T-cell (primary cell): Measurements from ENCODE around the gene DHX38. TPM values are rescaled to one million over a fixed set of nuclear protein-coding genes. Genes with fewer than 3 reads are reported as not detected.

Experiments
- ATAC-seq, 4 experiments: fragments of 200-7000 bp in 3 of 4; fragments of 150-1000 bp in 1 of 4; cut with Tn5 transposase; replicated peaks in 1 of 4; 1 replicate in 3 of 4; 2 replicates in 1 of 4; pipeline ENCODE4 v1.10.0; 2021; ENCODE audit warnings: moderate library complexity in 3 of 4, mild to moderate bottlenecking in 2 of 4, moderate number of reproducible peaks in 1 of 4
- CTCF ChIA-PET, 2 donors: fragments of 300-600 bp; sonication (Branson Sonifier 250); formaldehyde crosslinking; loops; one replicate each; lab custom pipeline; 2022; ENCODE audit warnings: antibody characterized with exemption in 2 of 2; lab: Charles Lee
- POLR2A ChIA-PET, 2 donors: fragments of 300-600 bp; sonication (Branson Sonifier 250); formaldehyde crosslinking; loops; one replicate each; lab custom pipeline; 2022; ENCODE audit warnings: antibody characterized with exemption in 2 of 2; lab: Charles Lee
- DNase-seq, 35 experiments: peaks; one replicate each; pipeline versions ENCODE4 v3.0.0 to v3.0.0-alpha.2; 2013 to 2023
- H3K27ac ChIP-seq: one replicate; pipeline ENCODE4 v1.5.1; 2013; ENCODE audit warnings: low read length
- H3K27me3 ChIP-seq, 2 experiments: replicated peaks in 1 of 2; 1 replicate in 1 of 2; 2 replicates in 1 of 2; pipeline versions ENCODE4 v1.6.1 to v1.7.0; 2013; ENCODE audit warnings: low read length in 1 of 2, mixed read lengths in 1 of 2; ENCODE audit not compliant: control insufficient read depth in 2 of 2, insufficient read depth in 2 of 2; ENCODE audit errors: extremely low read depth in 1 of 2
- H3K36me3 ChIP-seq, 2 donors: 1 replicate in 1 of 2; 2 replicates in 1 of 2; pipeline versions ENCODE4 v1.6.1 to v1.7.0; 2013; ENCODE audit warnings: low read length in 1 of 2; ENCODE audit not compliant: control insufficient read depth in 2 of 2, insufficient read depth in 1 of 2; ENCODE audit errors: extremely low read depth in 1 of 2
- H3K4me1 ChIP-seq, 2 experiments: 1 replicate in 1 of 2; 2 replicates in 1 of 2; pipeline versions ENCODE4 v1.6.1 to v1.7.0; 2013; ENCODE audit warnings: low read length in 2 of 2, mixed read lengths in 1 of 2; ENCODE audit not compliant: insufficient read depth in 2 of 2, control insufficient read depth in 1 of 2; ENCODE audit errors: extremely low read depth in 1 of 2
- H3K4me3 ChIP-seq, 2 donors: 1 replicate in 1 of 2; 2 replicates in 1 of 2; pipeline versions ENCODE4 v1.5.1 to v1.7.0; 2013; ENCODE audit warnings: mild to moderate bottlenecking in 2 of 2, low read length in 1 of 2, moderate library complexity in 1 of 2; ENCODE audit not compliant: control insufficient read depth in 1 of 2; ENCODE audit errors: extremely low read depth in 1 of 2
- H3K9me3 ChIP-seq: 2 replicates; pipeline ENCODE4 v1.7.0; 2013
- H3K27ac Mint-ChIP-seq, 2 donors: one replicate each; pipeline ENCODE4 v1.8.0; 2020 to 2021; ENCODE audit warnings: mild to moderate bottlenecking in 2 of 2, mixed read lengths in 2 of 2
- H3K27me3 Mint-ChIP-seq, 2 donors: one replicate each; pipeline ENCODE4 v1.8.0; 2021 to 2022; ENCODE audit warnings: mixed read lengths in 2 of 2
- H3K36me3 Mint-ChIP-seq: one replicate; pipeline ENCODE4 v1.8.0; 2021; ENCODE audit warnings: mixed read lengths
- H3K4me1 Mint-ChIP-seq, 3 donors: one replicate each; pipeline ENCODE4 v1.8.0; 2020 to 2022; ENCODE audit warnings: mixed read lengths in 3 of 3, mild to moderate bottlenecking in 1 of 3
- H3K4me3 Mint-ChIP-seq, 3 donors: one replicate each; pipeline ENCODE4 v1.8.0; 2020 to 2022; ENCODE audit warnings: mild to moderate bottlenecking in 3 of 3, mixed read lengths in 3 of 3, moderate library complexity in 3 of 3
- H3K9me3 Mint-ChIP-seq, 3 donors: one replicate each; pipeline ENCODE4 v1.8.0; 2020 to 2022; ENCODE audit warnings: mixed read lengths in 3 of 3
- WGBS: methylation state at CpG from one replicate; pipeline ENCODE4 v1.1.5; 2013; ENCODE audit warnings: missing lambda C conversion rate; ENCODE audit not compliant: insufficient coverage; 5-methylcytosine and 5-hydroxymethylcytosine counted together
- total RNA-seq, 35 experiments: library from RNA in 6 of 35; stranded (reverse) in 6 of 35; fragments of 120-200 nt in 1 of 35; gene quantifications; one replicate each; pipeline versions ENCODE4 v1.2.1 to v1.2.4 and lab custom pipeline; 2013 to 2026

Gene DHX38
- total RNA-seq, 5 donors from 2014 or later (not counting 1 experiment from before 2014, with no cell fraction given) = 97.5 to 122 (median 116) TPM

GRCh38 chr16:72112452-72112792 lies 18.8 kb downstream of the DHX38 start:
- Mint-ChIP-seq H3K36me3 (peaks cover 59% of the 10 kb centered on the region), H3K27ac (no peak overlapping the region), H3K27me3 (no peaks in the 10 kb centered on the region), H3K9me3 (no peaks in the 10 kb centered on the region), H3K4me3 (no peak overlapping the region), H3K4me1 (no peaks in the 10 kb centered on the region)
- ChIA-PET POLR2A (no interaction called here), CTCF (no interaction called here)
- no peaks in the 10 kb centered on the region for H3K9me3 ChIP-seq
- no peaks in the 10 kb centered on the region for H3K4me1 ChIP-seq
- H3K27ac ChIP-seq = no peak overlapping the region
- 99% methylated on average over 15 of the region's 15 CpGs for WGBS
- no peak overlapping the region for H3K4me3 ChIP-seq
- peaks cover 28 to 52% of the 10 kb centered on the region in 2 donors for H3K36me3 ChIP-seq
- no peak for DNase-seq
- no peaks in the 10 kb centered on the region for H3K27me3 ChIP-seq
- ATAC-seq = no peak

- Mint-ChIP-seq H3K4me1 (no peaks in the 10 kb centered on the region), H3K9me3 (no peaks in the 10 kb centered on the region), H3K4me3 (peak overlapping the region in 1 of 3 donors; percentile 6), H3K27ac (no peak overlapping the region), H3K27me3 (no peaks in the 10 kb centered on the region), H3K36me3 (peaks cover 55% of the 10 kb centered on the region)
- no peak overlapping the region for H3K4me3 ChIP-seq
- ATAC-seq (peak in 1 of 4 experiments; percentile 13), DNase-seq (no peak)
- no peak overlapping the region for H3K27ac ChIP-seq
- POLR2A ChIA-PET = no interaction called here
- H3K36me3 ChIP-seq = peaks cover 24 to 45% of the 10 kb centered on the region in 2 donors
- H3K9me3 ChIP-seq = no peaks in the 10 kb centered on the region
- WGBS = 93% methylated on average over 2 of the region's 7 CpGs
- CTCF ChIA-PET = no interaction called here
- no peaks in the 10 kb centered on the region for H3K27me3 ChIP-seq
- no peaks in the 10 kb centered on the region for H3K4me1 ChIP-seq
Observed at GRCh38 chr16:72112906-72113615, 19.4 kb downstream of the DHX38 start.

GRCh38 chr16:72113616-72113945 lies 19.9 kb downstream of the DHX38 start:
- Mint-ChIP-seq H3K4me3 (peak overlapping the region in 1 of 3 donors; percentile 6), H3K27ac (no peak overlapping the region), H3K4me1 (no peaks in the 10 kb centered on the region), H3K9me3 (no peaks in the 10 kb centered on the region), H3K36me3 (peaks cover 50% of the 10 kb centered on the region), H3K27me3 (no peaks in the 10 kb centered on the region)
- DNase-seq (no peak), ATAC-seq (no peak)
- no peaks in the 10 kb centered on the region for H3K9me3 ChIP-seq
- no peak overlapping the region for H3K27ac ChIP-seq
- H3K36me3 ChIP-seq = peaks cover 19 to 40% of the 10 kb centered on the region in 2 donors
- no peak overlapping the region for H3K4me3 ChIP-seq
- CTCF ChIA-PET = no interaction called here
- no peaks in the 10 kb centered on the region for H3K27me3 ChIP-seq
- no peaks in the 10 kb centered on the region for H3K4me1 ChIP-seq
- POLR2A ChIA-PET = no interaction called here

- POLR2A ChIA-PET = no interaction called here
- no peak for ATAC-seq
- Histone ChIP-seq H3K27me3 (no peaks in the 10 kb centered on the region), H3K4me3 (no peak overlapping the region), H3K9me3 (no peaks in the 10 kb centered on the region), H3K27ac (no peak overlapping the region), H3K4me1 (peaks cover 0 to 6% of the 10 kb centered on the region in 2 experiments), H3K36me3 (no peaks in the 10 kb centered on the region)
- CTCF ChIA-PET = no interaction called here
- 75% methylated on average over 3 of the region's 5 CpGs for WGBS
- Mint-ChIP-seq H3K4me3 (no peak overlapping the region), H3K9me3 (no peaks in the 10 kb centered on the region), H3K36me3 (peaks cover 3% of the 10 kb centered on the region), H3K27ac (no peak overlapping the region), H3K4me1 (peaks cover 0 to 5% (median 4%) of the 10 kb centered on the region in 3 donors), H3K27me3 (no peaks in the 10 kb centered on the region)
- no peak for DNase-seq
Observed at GRCh38 chr16:72120026-72120425, 26.4 kb downstream of the DHX38 start.

GRCh38 chr16:72122308-72122707 lies 28.7 kb downstream of the DHX38 start:
- CTCF ChIA-PET = no interaction called here
- ATAC-seq = no peak

GRCh38 chr16:72122916-72123315 lies 29.3 kb downstream of the DHX38 start:
- 100% methylated on average over 3 of the region's 11 CpGs for WGBS
- CTCF ChIA-PET = no interaction called here
- peaks cover 0 to 7% (median 4%) of the 10 kb centered on the region in 3 donors for H3K4me1 Mint-ChIP-seq
- no peaks in the 10 kb centered on the region for H3K36me3 Mint-ChIP-seq
- no peaks in the 10 kb centered on the region for H3K9me3 Mint-ChIP-seq
- Histone ChIP-seq H3K4me1 (peaks cover 0 to 8% of the 10 kb centered on the region in 2 experiments), H3K4me3 (no peak overlapping the region), H3K27me3 (peaks cover 0 to 3% of the 10 kb centered on the region in 2 experiments), H3K27ac (no peak overlapping the region), H3K36me3 (no peaks in the 10 kb centered on the region), H3K9me3 (no peaks in the 10 kb centered on the region)
- ATAC-seq (no peak), DNase-seq (no peak)
- POLR2A ChIA-PET = no interaction called here
- H3K27ac Mint-ChIP-seq = no peak overlapping the region
- H3K27me3 Mint-ChIP-seq = no peaks in the 10 kb centered on the region
- H3K4me3 Mint-ChIP-seq = no peak overlapping the region

More at GRCh38 chr16:72122308-72122707, 28.7 kb downstream of the DHX38 start:
- Mint-ChIP-seq H3K27me3 (no peaks in the 10 kb centered on the region), H3K4me3 (no peak overlapping the region), H3K36me3 (no peaks in the 10 kb centered on the region), H3K9me3 (no peaks in the 10 kb centered on the region), H3K27ac (no peak overlapping the region), H3K4me1 (peaks cover 0 to 7% (median 4%) of the 10 kb centered on the region in 3 donors)
- Histone ChIP-seq H3K9me3 (no peaks in the 10 kb centered on the region), H3K27me3 (peaks cover 0 to 3% of the 10 kb centered on the region in 2 experiments), H3K36me3 (no peaks in the 10 kb centered on the region), H3K27ac (no peak overlapping the region), H3K4me3 (no peak overlapping the region), H3K4me1 (peaks cover 0 to 8% of the 10 kb centered on the region in 2 experiments)
- WGBS = no CpG with 5 or more reads among the region's 2 CpGs
- POLR2A ChIA-PET = no interaction called here
- DNase-seq = no peak
